Measurements from ENCODE around the gene KLHL6.

DNA sequence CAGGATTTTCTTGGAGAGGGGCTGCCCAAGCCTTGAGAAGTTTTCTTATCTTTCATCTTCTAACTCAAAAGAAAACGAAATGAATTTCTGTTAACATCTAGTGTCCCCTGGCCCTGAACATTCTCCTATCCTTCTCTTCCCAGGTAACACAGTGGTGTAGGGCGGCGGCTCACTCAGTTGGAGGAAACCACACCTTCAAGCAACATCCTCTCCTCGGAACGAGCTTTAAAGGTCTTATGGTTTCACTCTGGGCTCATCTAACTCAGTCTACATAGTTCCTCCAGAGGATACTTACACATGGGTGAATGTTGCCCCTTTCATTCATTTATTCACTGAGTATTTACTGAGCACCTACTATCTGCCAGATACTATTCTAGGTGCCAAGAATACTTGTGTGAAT is 31.0 kb upstream of the KLHL6 start:
- TF ChIP-seq, protein P1, sequence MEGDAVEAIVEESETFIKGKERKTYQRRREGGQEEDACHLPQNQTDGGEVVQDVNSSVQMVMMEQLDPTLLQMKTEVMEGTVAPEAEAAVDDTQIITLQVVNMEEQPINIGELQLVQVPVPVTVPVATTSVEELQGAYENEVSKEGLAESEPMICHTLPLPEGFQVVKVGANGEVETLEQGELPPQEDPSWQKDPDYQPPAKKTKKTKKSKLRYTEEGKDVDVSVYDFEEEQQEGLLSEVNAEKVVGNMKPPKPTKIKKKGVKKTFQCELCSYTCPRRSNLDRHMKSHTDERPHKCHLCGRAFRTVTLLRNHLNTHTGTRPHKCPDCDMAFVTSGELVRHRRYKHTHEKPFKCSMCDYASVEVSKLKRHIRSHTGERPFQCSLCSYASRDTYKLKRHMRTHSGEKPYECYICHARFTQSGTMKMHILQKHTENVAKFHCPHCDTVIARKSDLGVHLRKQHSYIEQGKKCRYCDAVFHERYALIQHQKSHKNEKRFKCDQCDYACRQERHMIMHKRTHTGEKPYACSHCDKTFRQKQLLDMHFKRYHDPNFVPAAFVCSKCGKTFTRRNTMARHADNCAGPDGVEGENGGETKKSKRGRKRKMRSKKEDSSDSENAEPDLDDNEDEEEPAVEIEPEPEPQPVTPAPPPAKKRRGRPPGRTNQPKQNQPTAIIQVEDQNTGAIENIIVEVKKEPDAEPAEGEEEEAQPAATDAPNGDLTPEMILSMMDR (conservative IDR thresholded peaks at IDR 0.05) = no peak
- no peak for TF ChIP-seq ZFX (IDR thresholded peaks at IDR 0.05)
